Measurements from ENCODE around the gene CCIN.

DNA sequence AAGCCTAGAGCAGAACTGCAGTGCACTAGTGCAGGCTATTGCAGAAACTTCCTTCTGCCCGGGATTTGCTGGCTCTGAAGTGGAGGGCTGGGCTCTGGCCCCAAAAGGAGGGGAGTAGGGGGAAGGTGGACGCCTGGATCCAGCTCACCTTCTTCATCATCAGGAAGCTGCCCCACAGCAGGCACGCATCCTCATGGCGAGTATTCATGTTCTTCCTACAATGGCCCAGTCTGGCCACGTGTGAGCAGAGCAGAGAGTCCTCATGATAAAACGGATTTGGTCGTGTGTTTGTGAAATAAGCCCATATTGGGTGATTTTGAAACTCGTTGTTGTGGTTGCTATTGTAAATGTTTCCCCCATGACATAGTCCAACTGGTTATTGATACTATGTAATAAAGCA, 40.8 kb upstream of the CCIN start:
- TF ChIP-seq CTCF (IDR thresholded peaks at IDR 0.05) (no peak), EZH2phosphoT487 (IDR thresholded peaks at IDR 0.05) (no peak), EZH2 (IDR thresholded peaks at IDR 0.05) (no peak)

All from neural progenitor cell (in vitro differentiated cells).